DND-41 (cell line): ENCODE results near the gene OR10G8.
"Not testable (repeated sequence)": the region's sequence is repeated elsewhere in the genome, so short reads cannot be mapped to it uniquely, and the experiment has no call there.

Experiments used
- ATAC-seq: fragments of 200-7000 bp; cut with Tn5 transposase; 3 replicates; pipeline ENCODE4 v1.9.1; 2021; ENCODE audit warnings: low read depth; ENCODE audit not compliant: insufficient read depth
- DNase-seq: peaks from one replicate; pipeline ENCODE4 v3.0.0-alpha.2; 2020
- H2AFZ ChIP-seq: 2 replicates; pipeline ENCODE4 v1.6.0; 2012; ENCODE audit warnings: low read depth, low read length
- H3K27ac ChIP-seq: 2 replicates; pipeline ENCODE4 v1.5.1; 2012; ENCODE audit warnings: low read length, inconsistent platforms
- H3K27me3 ChIP-seq: fragments of 200-600 bp; sonication (generic); 2 replicates; pipeline ENCODE4 v1.6.0; 2012; ENCODE audit warnings: low read length, mild to moderate bottlenecking, inconsistent platforms; ENCODE audit not compliant: insufficient read depth, poor library complexity
- H3K36me3 ChIP-seq: 2 replicates; pipeline ENCODE4 v1.5.1; 2012; ENCODE audit warnings: low read length, inconsistent platforms; ENCODE audit not compliant: insufficient read depth
- H3K4me1 ChIP-seq: 2 replicates; pipeline ENCODE4 v1.5.1; 2012; ENCODE audit warnings: mild to moderate bottlenecking, low read length; ENCODE audit not compliant: insufficient read depth
- H3K4me2 ChIP-seq: 2 replicates; pipeline ENCODE4 v1.6.0; 2012; ENCODE audit warnings: mild to moderate bottlenecking, moderate library complexity, low read length, inconsistent platforms; ENCODE audit not compliant: insufficient read depth
- H3K4me3 ChIP-seq, 2 experiments: fragments of 200-600 bp in 1 of 2; shearing (Covaris generic) in 1 of 2; 2 replicates each; pipeline ENCODE4 v1.5.1; 2012 to 2016; ENCODE audit warnings: inconsistent platforms in 2 of 2, low read length in 2 of 2, mild to moderate bottlenecking in 2 of 2, low read depth in 1 of 2, moderate library complexity in 1 of 2
- H3K79me2 ChIP-seq: 2 replicates; pipeline ENCODE4 v1.6.0; 2012; ENCODE audit warnings: low read length, inconsistent platforms; ENCODE audit not compliant: insufficient read depth
- H3K9ac ChIP-seq: 2 replicates; pipeline ENCODE4 v1.6.0; 2012; ENCODE audit warnings: low read depth, mild to moderate bottlenecking, inconsistent platforms, low read length, moderate library complexity
- H3K9me3 ChIP-seq: 2 replicates; pipeline ENCODE4 v1.5.1; 2012; ENCODE audit warnings: low read length, moderate library complexity, mild to moderate bottlenecking, inconsistent platforms; ENCODE audit not compliant: insufficient read depth, severe bottlenecking
- H4K20me1 ChIP-seq: 2 replicates; pipeline ENCODE4 v1.6.0; 2012; ENCODE audit warnings: low read length; ENCODE audit not compliant: insufficient read depth
- EZH2 ChIP-seq: IDR thresholded peaks from 3 replicates; pipeline ENCODE4 v1.6.1; 2012; ENCODE audit warnings: borderline replicate concordance, low read depth, mild to moderate bottlenecking, moderate library complexity, low read length, inconsistent platforms; ENCODE audit not compliant: severe bottlenecking
- TF ChIP-seq, protein P1 (sequence below): IDR thresholded peaks from 2 replicates; pipeline ENCODE4 v1.5.1; 2012; ENCODE audit warnings: borderline replicate concordance, low read length, moderate library complexity, mild to moderate bottlenecking; ENCODE audit not compliant: poor library complexity, severe bottlenecking; ENCODE audit errors: extremely low read depth

The OR10G8 gene

DNA sequence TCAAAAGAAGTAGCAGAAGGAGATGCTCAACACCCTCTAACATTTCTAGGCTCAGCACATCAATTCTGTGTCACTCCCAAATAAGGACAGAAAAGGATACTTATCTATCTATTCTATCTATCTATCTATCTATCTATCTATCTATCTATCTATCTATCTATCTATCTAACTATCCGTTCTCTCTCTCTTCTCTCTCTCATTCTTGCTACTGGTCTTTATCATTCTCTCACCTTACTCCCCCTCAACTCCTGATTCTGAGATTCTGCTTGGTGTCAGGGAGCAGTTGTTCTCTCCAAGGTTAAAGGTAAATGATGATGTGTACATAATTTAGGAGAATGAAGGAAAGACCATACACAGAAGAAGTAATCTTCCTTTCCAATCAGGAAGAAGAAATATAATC lies 31.5 kb upstream of the OR10G8 start, which contains the start of gene OR10G6:
Gene OR10G6, minus strand, starts transcription at position 43 of the 400 bp plus-strand sequence. Its CDS starts 0 bp downstream, at position 43.
- Histone ChIP-seq H3K36me3 (no peaks in the 10 kb centered on the region), H2AFZ (no peak within 1 kb of the TSS), H3K79me2 (no peaks in the 10 kb centered on the region), H3K9ac (no peak within 1 kb of the TSS), H3K4me3 (no peak within 1 kb of the TSS), H3K27me3 (no peaks in the 10 kb centered on the region), H3K27ac (no peak within 1 kb of the TSS), H4K20me1 (no peaks in the 10 kb centered on the region), H3K4me2 (no peak within 1 kb of the TSS), H3K9me3 (no peaks in the 10 kb centered on the region), H3K4me1 (no peaks in the 10 kb centered on the region)
- TF ChIP-seq, protein P1, sequence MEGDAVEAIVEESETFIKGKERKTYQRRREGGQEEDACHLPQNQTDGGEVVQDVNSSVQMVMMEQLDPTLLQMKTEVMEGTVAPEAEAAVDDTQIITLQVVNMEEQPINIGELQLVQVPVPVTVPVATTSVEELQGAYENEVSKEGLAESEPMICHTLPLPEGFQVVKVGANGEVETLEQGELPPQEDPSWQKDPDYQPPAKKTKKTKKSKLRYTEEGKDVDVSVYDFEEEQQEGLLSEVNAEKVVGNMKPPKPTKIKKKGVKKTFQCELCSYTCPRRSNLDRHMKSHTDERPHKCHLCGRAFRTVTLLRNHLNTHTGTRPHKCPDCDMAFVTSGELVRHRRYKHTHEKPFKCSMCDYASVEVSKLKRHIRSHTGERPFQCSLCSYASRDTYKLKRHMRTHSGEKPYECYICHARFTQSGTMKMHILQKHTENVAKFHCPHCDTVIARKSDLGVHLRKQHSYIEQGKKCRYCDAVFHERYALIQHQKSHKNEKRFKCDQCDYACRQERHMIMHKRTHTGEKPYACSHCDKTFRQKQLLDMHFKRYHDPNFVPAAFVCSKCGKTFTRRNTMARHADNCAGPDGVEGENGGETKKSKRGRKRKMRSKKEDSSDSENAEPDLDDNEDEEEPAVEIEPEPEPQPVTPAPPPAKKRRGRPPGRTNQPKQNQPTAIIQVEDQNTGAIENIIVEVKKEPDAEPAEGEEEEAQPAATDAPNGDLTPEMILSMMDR: no peak
- TF ChIP-seq EZH2: no peak
- DNase-seq (no peak), ATAC-seq (no peak)

DNA sequence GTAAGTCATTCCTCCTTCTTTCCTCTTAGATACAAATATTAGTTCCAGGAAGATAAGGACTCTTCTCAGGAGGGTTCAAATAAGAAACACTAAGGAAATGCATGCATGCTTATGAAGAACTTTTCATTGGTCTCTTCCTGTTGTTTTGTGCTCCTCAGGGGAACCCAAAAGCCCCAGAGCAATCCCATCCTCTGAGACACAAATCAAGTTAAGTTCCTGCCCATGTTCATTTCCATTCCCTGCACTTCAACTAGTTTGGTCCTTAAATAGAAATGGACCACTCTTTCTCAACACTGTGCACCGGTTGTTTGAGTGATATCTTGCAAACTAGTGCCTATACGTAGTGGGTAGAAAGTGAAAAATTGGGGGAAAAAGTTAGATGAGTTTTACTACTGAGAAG lies 13.9 kb upstream of the OR10G8 start, which contains the start of gene OR10G4:
Gene OR10G4, plus strand, starts transcription at position 301 of the 400 bp plus-strand sequence. CDS start 2,578 bp downstream, outside the sequence.
- no peak for TF ChIP-seq EZH2
- TF ChIP-seq, protein P1: no peak
- H3K27ac ChIP-seq: no peak within 1 kb of the TSS
- ATAC-seq: no peak

DNA sequence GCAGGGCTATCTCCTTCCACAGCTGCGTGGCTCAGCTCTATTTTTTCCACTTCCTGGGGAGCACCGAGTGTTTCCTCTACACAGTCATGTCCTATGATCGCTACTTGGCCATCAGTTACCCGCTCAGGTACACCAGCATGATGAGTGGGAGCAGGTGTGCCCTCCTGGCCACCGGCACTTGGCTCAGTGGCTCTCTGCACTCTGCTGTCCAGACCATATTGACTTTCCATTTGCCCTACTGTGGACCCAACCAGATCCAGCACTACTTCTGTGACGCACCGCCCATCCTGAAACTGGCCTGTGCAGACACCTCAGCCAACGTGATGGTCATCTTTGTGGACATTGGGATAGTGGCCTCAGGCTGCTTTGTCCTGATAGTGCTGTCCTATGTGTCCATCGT lies 10.8 kb upstream of the OR10G8 start:
- DNase-seq, H3K27me3 ChIP-seq, H2AFZ ChIP-seq, H3K4me1 ChIP-seq, H3K79me2 ChIP-seq, H4K20me1 ChIP-seq, H3K4me3 ChIP-seq, H3K36me3 ChIP-seq, ATAC-seq, H3K27ac ChIP-seq, H3K4me2 ChIP-seq, H3K9ac ChIP-seq, H3K9me3 ChIP-seq: not testable (repeated sequence)

More for the DNA sequence above, 13.9 kb upstream of the OR10G8 start, which contains the start of gene OR10G4:
- no peak within 1 kb of the TSS for H3K9ac ChIP-seq
- H3K4me3 ChIP-seq: no peak within 1 kb of the TSS
- H2AFZ ChIP-seq: no peak within 1 kb of the TSS
- H4K20me1 ChIP-seq: no peaks in the 10 kb centered on the region
- H3K27me3 ChIP-seq: no peaks in the 10 kb centered on the region
- H3K9me3 ChIP-seq: no peaks in the 10 kb centered on the region
- no peaks in the 10 kb centered on the region for H3K4me1 ChIP-seq
- no peaks in the 10 kb centered on the region for H3K79me2 ChIP-seq
- H3K36me3 ChIP-seq: no peaks in the 10 kb centered on the region
- DNase-seq: no peak
- no peak within 1 kb of the TSS for H3K4me2 ChIP-seq

DNA sequence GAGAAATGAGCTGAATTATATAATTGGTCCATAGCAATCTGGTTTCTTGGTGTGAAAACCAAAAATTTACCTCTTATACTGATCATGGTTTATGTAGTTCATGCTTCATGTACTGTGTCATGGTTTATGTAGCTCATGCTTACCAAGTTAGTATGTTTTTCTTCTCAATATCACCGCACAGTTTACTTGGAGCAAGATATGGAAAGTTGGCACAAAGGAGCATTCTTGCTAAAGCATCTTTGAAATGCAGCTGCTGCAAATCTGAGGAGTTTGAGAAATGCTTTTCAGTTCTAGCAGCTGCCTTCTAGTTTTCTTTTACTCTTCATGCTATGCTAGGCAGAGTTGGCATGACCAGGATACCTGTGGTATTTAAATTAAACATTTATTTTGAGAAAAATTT lies 10.1 kb downstream of the OR10G8 start:
- no peaks in the 10 kb centered on the region for H3K79me2 ChIP-seq
- DNase-seq (no peak), ATAC-seq (no peak)
- no peaks in the 10 kb centered on the region for H3K36me3 ChIP-seq
- no peaks in the 10 kb centered on the region for H3K4me1 ChIP-seq
- H3K4me3 ChIP-seq: no peak overlapping the region
- no peak for TF ChIP-seq EZH2
- TF ChIP-seq, protein P1: no peak
- H3K27me3 ChIP-seq: no peaks in the 10 kb centered on the region
- H3K9me3 ChIP-seq: no peaks in the 10 kb centered on the region
- H2AFZ ChIP-seq: no peak overlapping the region
- H4K20me1 ChIP-seq: no peaks in the 10 kb centered on the region
- H3K4me2 ChIP-seq: no peak overlapping the region
- no peak overlapping the region for H3K9ac ChIP-seq
- H3K27ac ChIP-seq: no peak overlapping the region
